Stomach smooth muscle (tissue), 2 donors: ENCODE data around the gene PSD4.

Experiments used
- H3K27ac ChIP-seq: one replicate; pipeline ENCODE4 v1.7.0; 2013; ENCODE audit warnings: mild to moderate bottlenecking, low read length, inconsistent platforms
- H3K27me3 ChIP-seq, 2 donors: one replicate each; pipeline ENCODE4 v1.7.0; 2013; ENCODE audit warnings: low read length in 2 of 2; ENCODE audit not compliant: insufficient read depth in 2 of 2, control insufficient read depth in 1 of 2
- H3K36me3 ChIP-seq, 2 donors: one replicate each; pipeline ENCODE4 v1.7.0; 2013; ENCODE audit warnings: low read length in 2 of 2; ENCODE audit not compliant: control insufficient read depth in 2 of 2, insufficient read depth in 2 of 2
- H3K4me1 ChIP-seq: one replicate; pipeline ENCODE4 v1.7.0; 2013; ENCODE audit warnings: low read length; ENCODE audit not compliant: control insufficient read depth, insufficient read depth
- H3K4me3 ChIP-seq, 2 donors: one replicate each; pipeline ENCODE4 v1.7.0; 2013; ENCODE audit warnings: low read length in 2 of 2
- H3K9ac ChIP-seq, 2 donors: one replicate each; pipeline ENCODE4 v1.7.0; 2013; ENCODE audit warnings: low read length in 2 of 2, mild to moderate bottlenecking in 1 of 2
- H3K9me3 ChIP-seq, 2 donors: one replicate each; pipeline ENCODE4 v1.7.0; 2013; ENCODE audit warnings: low read length in 2 of 2; ENCODE audit not compliant: control insufficient read depth in 2 of 2
- donor health status: healthy.
- donor health status: Pancreatic carcinoma.

The PSD4 gene

GRCh38 chr2:113133704-113134598, 39.8 kb upstream of the PSD4 start:
- Histone ChIP-seq H3K9me3 (no peaks in the 10 kb centered on the region), H3K36me3 (no peaks in the 10 kb centered on the region), H3K27me3 (no peaks in the 10 kb centered on the region), H3K4me1 (no peaks in the 10 kb centered on the region), H3K4me3 (no peak overlapping the region), H3K9ac (no peak overlapping the region), H3K27ac (no peak overlapping the region)

- H3K4me3 ChIP-seq, result no peak overlapping the region
- H3K27me3 ChIP-seq, result no peaks in the 10 kb centered on the region
- no peaks in the 10 kb centered on the region for H3K4me1 ChIP-seq
- H3K9ac ChIP-seq, result no peak overlapping the region
- no peaks in the 10 kb centered on the region for H3K36me3 ChIP-seq
- H3K9me3 ChIP-seq, result no peaks in the 10 kb centered on the region
- no peak overlapping the region for H3K27ac ChIP-seq
These were observed 39.1 kb upstream of the PSD4 start for GRCh38 chr2:113134717-113135116.

GRCh38 chr2:113135317-113135716, 38.5 kb upstream of the PSD4 start:
- H3K4me3 ChIP-seq, result no peak overlapping the region

GRCh38 chr2:113136828-113137775, 36.7 kb upstream of the PSD4 start:
- Histone ChIP-seq H3K27me3 (no peaks in the 10 kb centered on the region), H3K27ac (no peak overlapping the region), H3K9me3 (no peaks in the 10 kb centered on the region), H3K4me1 (no peaks in the 10 kb centered on the region), H3K36me3 (no peaks in the 10 kb centered on the region), H3K4me3 (no peak overlapping the region), H3K9ac (no peak overlapping the region)

More at GRCh38 chr2:113135317-113135716, 38.5 kb upstream of the PSD4 start:
- Histone ChIP-seq H3K4me1 (no peaks in the 10 kb centered on the region), H3K9ac (no peak overlapping the region), H3K27me3 (no peaks in the 10 kb centered on the region), H3K36me3 (no peaks in the 10 kb centered on the region), H3K27ac (no peak overlapping the region), H3K9me3 (no peaks in the 10 kb centered on the region)

- H3K27me3 ChIP-seq, result no peaks in the 10 kb centered on the region
- H3K4me1 ChIP-seq, result no peaks in the 10 kb centered on the region
- no peaks in the 10 kb centered on the region for H3K9me3 ChIP-seq
- no peaks in the 10 kb centered on the region for H3K36me3 ChIP-seq
- H3K27ac ChIP-seq, result no peak overlapping the region
- H3K9ac ChIP-seq, result no peak overlapping the region
- no peak overlapping the region for H3K4me3 ChIP-seq
These were observed 35.9 kb upstream of the PSD4 start for GRCh38 chr2:113137827-113138226.

- H3K9me3 ChIP-seq, result no peaks in the 10 kb centered on the region
- no peak overlapping the region for H3K27ac ChIP-seq
- H3K36me3 ChIP-seq, result no peaks in the 10 kb centered on the region
- no peak overlapping the region for H3K4me3 ChIP-seq
- no peak overlapping the region for H3K9ac ChIP-seq
- H3K27me3 ChIP-seq, result no peaks in the 10 kb centered on the region
- no peaks in the 10 kb centered on the region for H3K4me1 ChIP-seq
These were observed 35.1 kb upstream of the PSD4 start for GRCh38 chr2:113138428-113139322.

- no peaks in the 10 kb centered on the region for H3K4me1 ChIP-seq
- no peak overlapping the region for H3K9ac ChIP-seq
- no peak overlapping the region for H3K4me3 ChIP-seq
- no peaks in the 10 kb centered on the region for H3K27me3 ChIP-seq
- H3K27ac ChIP-seq, result no peak overlapping the region
- no peaks in the 10 kb centered on the region for H3K9me3 ChIP-seq
- no peaks in the 10 kb centered on the region for H3K36me3 ChIP-seq
These were observed 32.3 kb upstream of the PSD4 start for GRCh38 chr2:113141451-113141850.

GRCh38 chr2:113142290-113142689, 31.5 kb upstream of the PSD4 start:
- Histone ChIP-seq H3K9ac (no peak overlapping the region), H3K4me3 (no peak overlapping the region), H3K27ac (no peak overlapping the region), H3K9me3 (no peaks in the 10 kb centered on the region), H3K4me1 (no peaks in the 10 kb centered on the region), H3K36me3 (no peaks in the 10 kb centered on the region), H3K27me3 (no peaks in the 10 kb centered on the region)

- H3K27ac ChIP-seq, result no peak overlapping the region
- H3K27me3 ChIP-seq, result no peaks in the 10 kb centered on the region
- H3K9me3 ChIP-seq, result no peaks in the 10 kb centered on the region
- H3K36me3 ChIP-seq, result no peaks in the 10 kb centered on the region
- H3K4me1 ChIP-seq, result no peaks in the 10 kb centered on the region
- no peak overlapping the region for H3K4me3 ChIP-seq
- no peak overlapping the region for H3K9ac ChIP-seq
These were observed 29.5 kb upstream of the PSD4 start for GRCh38 chr2:113144259-113144658.
